HG02884 (cell line): Measurements from ENCODE around the gene CTTN.
"Not testable (repeated sequence)": the region's sequence is repeated elsewhere in the genome, so short reads cannot be mapped to it uniquely, and the experiment has no call there.

Experiments used
- ATAC-seq: cut with Tn5 transposase; IDR thresholded peaks from one replicate; pipeline ENCODE4 v1.9.1; 2021; ENCODE audit warnings: mild to moderate bottlenecking, moderate library complexity; ENCODE audit not compliant: unreplicated experiment

The CTTN gene

GRCh38 chr11:70408326-70408725 lies 10.0 kb downstream of the CTTN start:
- not testable (repeated sequence) for ATAC-seq

GRCh38 chr11:70409437-70409836 lies 11.1 kb downstream of the CTTN start:
- ATAC-seq: no peak

- no peak for ATAC-seq
These were observed 11.5 kb downstream of the CTTN start for GRCh38 chr11:70409871-70410270.

- ATAC-seq: no peak
These were observed 12.2 kb downstream of the CTTN start for GRCh38 chr11:70410276-70411205.

GRCh38 chr11:70411713-70412452 lies 13.6 kb downstream of the CTTN start:
- no peak for ATAC-seq

GRCh38 chr11:70413151-70413550 lies 14.8 kb downstream of the CTTN start:
- ATAC-seq: no peak

GRCh38 chr11:70414341-70415100 lies 16.2 kb downstream of the CTTN start:
- ATAC-seq: no peak

- no peak for ATAC-seq
These were observed 16.9 kb downstream of the CTTN start for GRCh38 chr11:70415191-70415590.

GRCh38 chr11:70415642-70416395 lies 17.5 kb downstream of the CTTN start:
- ATAC-seq: no peak

GRCh38 chr11:70416881-70417280 lies 18.6 kb downstream of the CTTN start:
- ATAC-seq: no peak

GRCh38 chr11:70418130-70418529 lies 19.8 kb downstream of the CTTN start:
- ATAC-seq: no peak

- no peak for ATAC-seq
These were observed 21.1 kb downstream of the CTTN start for GRCh38 chr11:70419307-70420007.

GRCh38 chr11:70420008-70420464 lies 21.7 kb downstream of the CTTN start:
- no peak for ATAC-seq

- no peak for ATAC-seq
These were observed 22.2 kb downstream of the CTTN start for GRCh38 chr11:70420496-70420895.

- ATAC-seq: no peak
These were observed 22.8 kb downstream of the CTTN start for GRCh38 chr11:70421123-70421522.

GRCh38 chr11:70422692-70423522 lies 24.6 kb downstream of the CTTN start:
- ATAC-seq: no peak

- ATAC-seq: peak; percentile 55
These were observed 25.5 kb downstream of the CTTN start for GRCh38 chr11:70423523-70424505.
